ENCODE results near the gene DIPK2B.

- no peak for TF ChIP-seq ATF3 (IDR thresholded peaks at IDR 0.05)
- TF ChIP-seq CTCF (IDR thresholded peaks at IDR 0.05; ENCODE audit: low read depth, low read length, missing input control): no peak
- TF ChIP-seq TAF1 (conservative IDR thresholded peaks at IDR 0.05): no peak
- no peak for TF ChIP-seq SP1 (IDR thresholded peaks at IDR 0.05)
- no peak for TF ChIP-seq REST (IDR thresholded peaks at IDR 0.05)
- no peak for TF ChIP-seq GABPA (IDR thresholded peaks at IDR 0.05 in 1 of 2, conservative IDR thresholded peaks at IDR 0.05 in 1 of 2)
Observed at GRCh38 chrX:45196701-45197100, 4.0 kb downstream of the DIPK2B start.
